ENCODE results near the gene PDZD8.
"Not testable (repeated sequence)": the region's sequence is repeated elsewhere in the genome, so short reads cannot be mapped to it uniquely, and the experiment has no call there.

The PDZD8 gene

GRCh38 chr10:117253908-117254307, 121.3 kb downstream of the PDZD8 start:
- no peak for DNase-seq

DNA sequence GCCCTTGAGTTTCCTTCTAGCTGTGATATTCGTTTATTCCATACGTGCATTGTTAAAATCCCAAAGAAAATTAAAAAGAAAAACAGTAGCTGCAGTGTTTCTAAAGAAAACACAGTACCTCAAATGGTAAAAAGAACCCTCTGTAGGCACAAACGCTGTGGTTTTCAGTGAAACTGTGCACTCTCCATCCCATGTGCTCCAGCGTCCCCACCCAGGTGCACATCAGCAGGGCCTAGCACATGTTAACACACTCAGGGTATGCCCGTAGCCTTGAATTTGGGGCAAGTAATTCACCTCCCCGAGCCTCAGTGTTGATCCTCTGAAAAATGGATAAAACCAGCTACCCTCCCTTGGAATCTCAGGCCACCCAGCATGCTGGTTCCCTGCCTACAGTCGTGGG, 124.8 kb downstream of the PDZD8 start:
- no peak for DNase-seq

DNA sequence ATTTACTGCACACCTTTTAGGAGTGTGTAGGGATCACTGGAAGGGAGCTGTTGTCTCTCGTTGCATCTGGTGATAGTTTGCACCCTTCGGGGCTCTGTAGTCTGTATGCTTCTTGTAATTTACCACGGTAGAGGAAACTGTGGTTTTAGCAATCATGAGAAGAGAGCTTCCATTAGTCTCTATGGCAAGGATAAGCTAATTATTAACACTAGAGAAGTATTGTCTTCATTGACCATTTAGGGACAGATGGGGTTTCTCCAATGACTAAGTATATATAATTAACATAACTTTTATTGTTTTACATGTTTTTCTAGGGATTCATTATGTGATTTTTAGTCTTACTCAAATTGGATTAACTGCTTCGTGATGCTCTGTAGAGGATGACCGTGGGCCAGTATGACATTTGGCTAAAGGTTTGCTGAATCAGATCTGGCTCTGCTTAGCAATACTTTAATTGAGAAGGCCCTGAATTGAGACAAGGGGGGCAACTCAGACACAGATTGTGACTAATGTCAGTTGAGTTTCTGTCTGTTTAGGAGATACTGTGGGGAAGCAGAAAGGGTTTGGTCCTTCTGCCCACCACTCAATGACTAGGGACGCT, 125.6 kb downstream of the PDZD8 start:
- no peak for DNase-seq

DNA sequence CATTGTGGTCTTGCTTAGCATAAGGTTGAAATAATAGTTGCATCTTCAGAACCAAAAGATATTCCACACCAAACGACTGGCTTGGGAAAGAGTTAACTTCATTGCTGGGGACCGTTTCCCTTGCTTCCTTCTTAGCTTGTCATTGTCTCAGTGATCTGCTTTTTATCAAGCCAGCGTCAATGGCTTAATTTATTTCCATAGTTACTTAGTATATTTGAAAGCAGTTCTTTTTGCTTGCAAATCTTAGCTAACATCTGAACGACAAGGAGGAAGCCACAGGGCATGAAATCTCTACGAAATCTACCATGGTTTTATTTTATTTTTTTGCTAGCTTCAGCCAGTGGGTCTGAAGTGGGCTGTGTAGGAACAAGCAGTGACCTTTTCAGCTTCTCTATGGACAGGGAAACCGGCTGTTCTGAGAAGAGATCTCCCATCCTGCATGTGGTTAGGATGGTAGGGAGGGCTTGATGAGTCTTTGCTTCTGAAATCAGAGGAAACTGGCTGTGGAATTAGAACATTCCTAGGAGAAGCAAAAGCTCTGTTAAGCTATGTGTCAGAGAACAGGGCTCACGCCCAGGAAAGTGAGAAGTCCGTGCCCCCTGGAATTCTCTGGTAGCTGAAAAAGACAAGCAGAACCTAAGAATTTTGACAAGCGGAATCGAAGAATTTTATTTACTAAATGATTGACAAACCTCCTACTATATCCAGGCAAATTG, 126.3 kb downstream of the PDZD8 start:
- no peak for DNase-seq

- DNase-seq = no peak
Measured at GRCh38 chr10:117246997-117247671, 128.1 kb downstream of the PDZD8 start.

DNA sequence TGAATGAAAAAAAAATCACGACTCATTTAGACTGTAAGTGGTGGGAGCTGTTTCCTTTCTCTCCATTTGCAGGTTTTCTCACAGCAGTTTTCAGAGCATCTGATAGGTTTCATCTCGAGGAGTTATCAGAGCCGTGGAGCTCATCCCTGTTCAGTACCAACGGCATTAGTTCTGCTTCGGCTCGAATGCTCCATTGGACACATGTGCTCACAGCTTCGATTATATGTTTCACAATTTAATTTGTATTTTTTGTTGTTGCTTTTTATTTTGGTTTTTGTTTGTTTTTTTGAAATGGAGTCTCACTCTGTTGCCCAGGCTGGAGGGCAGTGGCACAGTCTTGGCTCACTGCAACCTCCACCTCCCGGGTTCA, 132.8 kb downstream of the PDZD8 start:
- DNase-seq = no peak

DNA sequence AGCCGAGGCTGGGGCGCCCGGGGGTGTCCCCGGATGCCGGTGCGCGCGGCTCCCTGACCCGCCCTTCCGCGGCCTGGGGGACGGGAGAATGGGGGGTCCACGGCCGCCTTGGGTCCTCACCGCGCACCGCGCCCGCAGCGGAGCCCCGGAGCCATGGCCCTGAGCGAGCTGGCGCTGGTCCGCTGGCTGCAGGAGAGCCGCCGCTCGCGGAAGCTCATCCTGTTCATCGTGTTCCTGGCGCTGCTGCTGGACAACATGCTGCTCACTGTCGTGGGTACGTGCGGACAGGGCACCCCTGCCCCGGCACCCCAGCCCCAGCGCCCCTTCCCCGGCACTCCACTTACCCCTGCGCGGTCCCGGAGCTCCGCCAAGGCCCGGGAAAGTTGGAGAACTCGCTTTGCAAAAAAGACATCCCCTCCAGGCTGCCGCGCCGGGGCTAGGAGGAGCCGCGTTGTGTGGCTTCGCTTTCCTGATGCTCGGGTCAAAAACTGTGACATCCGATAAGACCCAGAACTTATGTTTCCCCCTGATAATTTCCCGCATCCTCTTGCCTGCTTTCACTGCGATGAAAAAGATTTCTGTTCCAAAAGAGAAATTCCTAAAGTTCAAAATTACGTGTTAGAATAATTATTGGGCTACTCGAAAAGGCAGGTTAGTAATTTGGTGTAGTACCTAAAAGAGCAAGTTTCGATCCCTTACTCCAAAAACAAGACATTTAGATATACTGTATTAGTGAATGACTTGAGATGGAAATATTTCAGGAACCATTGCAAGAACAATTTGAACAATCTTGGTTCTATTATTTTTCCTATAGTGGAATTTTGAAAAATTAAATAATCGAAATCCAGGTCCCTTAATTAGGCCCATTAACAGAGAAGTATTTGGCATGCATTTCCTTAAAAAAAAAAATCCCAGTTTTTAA, 133.4 kb downstream of the PDZD8 start:
- no peak for DNase-seq

GRCh38 chr10:117240621-117241529, 134.4 kb downstream of the PDZD8 start, which contains the start of gene SLC18A2:
SLC18A2 (plus strand) TSS chr10:117241114; CDS start chr10:117241694, 580 bp downstream.
- no peak for DNase-seq

DNA sequence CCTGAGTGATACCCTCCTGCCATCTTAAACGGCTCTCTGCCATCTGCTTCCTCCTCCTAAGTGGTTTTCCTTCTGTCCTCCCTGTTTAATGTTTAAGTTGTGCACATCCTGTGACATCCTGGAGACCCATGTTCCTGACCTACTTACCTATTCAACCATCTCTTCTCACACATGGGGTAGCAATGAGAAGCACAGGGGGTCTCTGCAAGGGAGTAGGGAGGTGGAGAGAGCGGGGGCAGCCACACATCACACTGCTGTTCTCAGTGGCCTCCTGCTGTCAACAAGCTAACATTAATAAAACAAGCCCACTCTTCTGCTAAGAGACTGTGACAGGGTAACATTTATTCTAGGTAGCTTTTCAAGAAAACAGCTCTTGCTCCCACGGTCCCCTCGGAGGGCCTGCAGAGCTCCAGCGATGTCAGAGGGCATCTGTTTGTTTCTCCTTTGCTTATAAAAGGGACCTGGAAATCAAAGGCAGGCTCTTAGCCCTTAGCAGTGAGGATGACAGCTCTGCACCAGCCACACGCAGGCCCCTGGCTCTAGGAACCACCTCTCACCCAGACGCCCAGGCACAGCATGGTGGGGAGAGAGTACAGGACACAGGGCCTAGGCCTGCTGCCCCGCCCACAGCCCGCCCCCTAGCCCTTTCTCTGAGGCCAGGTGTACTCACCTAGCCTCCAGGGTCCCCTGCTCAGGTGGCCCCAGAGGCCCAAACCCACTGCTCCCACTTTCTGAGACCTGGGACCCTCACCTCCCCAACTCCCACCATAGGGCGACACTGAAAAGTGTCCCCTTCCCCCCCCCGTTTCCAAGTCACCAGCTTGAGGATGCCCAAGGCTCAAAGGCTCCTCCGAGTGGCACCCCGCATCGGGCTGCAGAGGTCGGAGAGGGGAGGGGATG, 135.3 kb downstream of the PDZD8 start:
- DNase-seq = no peak

DNA sequence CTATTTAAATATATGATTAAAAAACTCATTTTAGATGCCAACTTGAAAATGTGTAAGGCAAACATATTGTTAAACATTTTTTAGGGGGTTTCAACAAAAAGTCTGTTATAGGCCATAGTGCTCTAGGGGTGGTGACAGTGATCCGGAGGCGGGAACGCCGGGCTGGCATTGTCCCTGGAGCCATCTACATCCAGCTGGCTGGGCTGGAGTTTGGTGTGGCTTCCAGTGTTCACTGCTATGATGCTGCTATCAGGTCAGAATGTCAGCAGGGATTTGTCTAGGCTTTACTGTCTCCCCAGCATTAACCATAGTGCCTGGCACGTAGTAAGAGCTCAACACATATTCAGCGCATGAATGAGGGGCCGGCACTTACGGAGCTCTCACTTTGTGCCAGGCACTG, 136.2 kb downstream of the PDZD8 start:
- no peak for DNase-seq

- DNase-seq = peak; percentile 76
Measured at GRCh38 chr10:117237401-117237991, 137.7 kb downstream of the PDZD8 start.

GRCh38 chr10:117230107-117230506, 145.1 kb downstream of the PDZD8 start:
- not testable (repeated sequence) for DNase-seq

DNA sequence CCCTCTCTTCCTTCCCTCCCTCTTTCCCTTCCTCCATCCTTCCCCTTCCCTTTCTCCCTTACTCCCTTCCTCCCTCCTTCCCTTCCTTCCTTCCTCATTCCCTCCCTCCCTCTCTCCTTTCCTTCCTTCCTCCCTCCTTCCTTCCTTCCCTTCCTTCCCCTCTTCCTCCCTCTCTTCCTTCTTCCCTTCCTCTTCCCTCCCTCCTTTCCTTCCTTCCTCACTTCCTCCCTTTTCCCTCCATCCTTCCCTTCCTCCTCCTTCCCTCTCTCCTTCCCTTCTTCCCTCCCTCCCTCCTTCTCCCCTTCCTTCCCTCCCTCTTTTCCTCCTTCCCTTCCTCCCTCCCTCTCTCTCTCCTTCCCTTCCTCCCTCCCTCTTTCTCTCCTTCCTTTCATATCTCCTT, 147.0 kb downstream of the PDZD8 start:
- DNase-seq = no peak
